ENCODE data around the gene N4BP3. TPM values are rescaled to one million over a fixed set of nuclear protein-coding genes. Genes with fewer than 3 reads are reported as not detected.

The N4BP3 gene
- total and polyA plus RNA-seq, 2 experiments from 2014 or later = 9.8 to 58.2 TPM

DNA sequence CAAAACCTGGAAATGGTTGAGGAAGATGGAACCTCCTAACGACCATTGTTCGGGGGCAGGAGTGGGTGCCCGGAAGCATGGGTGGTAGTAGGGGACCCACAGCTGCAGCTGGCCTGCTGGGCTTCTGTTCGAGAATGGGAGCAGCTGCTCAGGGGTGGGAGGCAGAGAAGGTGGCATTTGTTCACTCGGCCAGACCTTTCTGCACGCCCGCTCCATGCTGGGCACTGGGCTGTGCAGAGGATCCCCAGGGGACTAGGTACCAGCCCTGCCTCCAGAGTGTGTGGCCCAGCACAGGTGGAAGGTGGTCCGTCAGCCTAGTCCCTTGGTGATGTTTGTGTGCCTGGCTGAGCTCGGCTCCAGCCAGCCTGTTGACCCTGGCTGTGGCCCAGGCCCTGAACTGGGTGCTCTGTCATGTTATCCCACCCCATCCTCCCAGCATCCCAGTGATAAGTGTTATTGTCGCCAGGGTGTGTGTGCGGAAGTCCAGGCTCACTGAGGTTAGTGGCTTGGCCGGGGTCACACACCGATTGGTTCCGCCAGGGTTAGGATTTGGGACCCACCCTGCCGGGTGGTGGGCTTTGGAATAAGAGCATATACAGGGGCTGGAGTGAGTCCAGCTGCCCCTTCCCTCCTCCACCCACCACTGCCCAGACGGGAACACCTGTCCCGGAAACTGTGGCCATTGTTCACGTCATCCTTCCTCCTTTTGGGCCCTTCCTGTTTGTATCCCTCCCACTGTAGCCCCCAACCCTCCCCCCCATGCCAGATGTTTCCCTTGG lies 4.8 kb downstream of the N4BP3 start:
- H3K9me2 ChIP-seq (ENCODE audit: insufficient read depth) = no peaks in the 10 kb centered on the region
- H3K27ac Mint-ChIP-seq = no peak overlapping the region
- H3K27me3 ChIP-seq (ENCODE audit: insufficient read depth) = no peaks in the 10 kb centered on the region

More for the DNA sequence above, 4.8 kb downstream of the N4BP3 start:
- ATAC-seq = no peak
- Histone ChIP-seq H3K36me3 (ENCODE audit: insufficient read depth) (peaks cover 8% of the 10 kb centered on the region), H3F3A (replicated peaks; ENCODE audit: low read depth) (peaks cover 21% of the 10 kb centered on the region), H3K4me3 (no peak overlapping the region), H3K27ac (ENCODE audit: low read depth) (peak overlapping the region; percentile 76; the same call in 1 of the 2 replicates), H3K4me2 (peak overlapping the region; percentile 32; the same call in 1 of the 2 replicates), H2AFZ (no peak overlapping the region), H3K79me2 (replicated peaks; ENCODE audit: insufficient read depth) (peaks cover 69% of the 10 kb centered on the region), H4K20me1 (replicated peaks; ENCODE audit: insufficient read depth) (no peaks in the 10 kb centered on the region; the same call in 1 of the 2 replicates), H3K4me1 (ENCODE audit: insufficient read depth) (peaks cover 43% of the 10 kb centered on the region)
- no peaks in the 10 kb centered on the region; the same call in 2 of the 3 replicates for H3K9me3 Mint-ChIP-seq
- H3K4me3 Mint-ChIP-seq = no peak overlapping the region
- peaks cover 22% of the 10 kb centered on the region for H3K27me3 Mint-ChIP-seq (ENCODE audit: insufficient read depth, low read depth, poor library complexity)
- TF ChIP-seq NANOG (IDR thresholded peaks at IDR 0.05; ENCODE audit: borderline replicate concordance) = no peak
- TF ChIP-seq STAT1 (IDR thresholded peaks at IDR 0.05; ENCODE audit: unreplicated experiment) = no peak
- TF ChIP-seq, protein P1, sequence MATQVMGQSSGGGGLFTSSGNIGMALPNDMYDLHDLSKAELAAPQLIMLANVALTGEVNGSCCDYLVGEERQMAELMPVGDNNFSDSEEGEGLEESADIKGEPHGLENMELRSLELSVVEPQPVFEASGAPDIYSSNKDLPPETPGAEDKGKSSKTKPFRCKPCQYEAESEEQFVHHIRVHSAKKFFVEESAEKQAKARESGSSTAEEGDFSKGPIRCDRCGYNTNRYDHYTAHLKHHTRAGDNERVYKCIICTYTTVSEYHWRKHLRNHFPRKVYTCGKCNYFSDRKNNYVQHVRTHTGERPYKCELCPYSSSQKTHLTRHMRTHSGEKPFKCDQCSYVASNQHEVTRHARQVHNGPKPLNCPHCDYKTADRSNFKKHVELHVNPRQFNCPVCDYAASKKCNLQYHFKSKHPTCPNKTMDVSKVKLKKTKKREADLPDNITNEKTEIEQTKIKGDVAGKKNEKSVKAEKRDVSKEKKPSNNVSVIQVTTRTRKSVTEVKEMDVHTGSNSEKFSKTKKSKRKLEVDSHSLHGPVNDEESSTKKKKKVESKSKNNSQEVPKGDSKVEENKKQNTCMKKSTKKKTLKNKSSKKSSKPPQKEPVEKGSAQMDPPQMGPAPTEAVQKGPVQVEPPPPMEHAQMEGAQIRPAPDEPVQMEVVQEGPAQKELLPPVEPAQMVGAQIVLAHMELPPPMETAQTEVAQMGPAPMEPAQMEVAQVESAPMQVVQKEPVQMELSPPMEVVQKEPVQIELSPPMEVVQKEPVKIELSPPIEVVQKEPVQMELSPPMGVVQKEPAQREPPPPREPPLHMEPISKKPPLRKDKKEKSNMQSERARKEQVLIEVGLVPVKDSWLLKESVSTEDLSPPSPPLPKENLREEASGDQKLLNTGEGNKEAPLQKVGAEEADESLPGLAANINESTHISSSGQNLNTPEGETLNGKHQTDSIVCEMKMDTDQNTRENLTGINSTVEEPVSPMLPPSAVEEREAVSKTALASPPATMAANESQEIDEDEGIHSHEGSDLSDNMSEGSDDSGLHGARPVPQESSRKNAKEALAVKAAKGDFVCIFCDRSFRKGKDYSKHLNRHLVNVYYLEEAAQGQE (IDR thresholded peaks at IDR 0.05; ENCODE audit: unreplicated experiment) = no peak
- no peak for TF ChIP-seq JUNB (IDR thresholded peaks at IDR 0.05; ENCODE audit: unreplicated experiment)
- TF ChIP-seq, protein P2, sequence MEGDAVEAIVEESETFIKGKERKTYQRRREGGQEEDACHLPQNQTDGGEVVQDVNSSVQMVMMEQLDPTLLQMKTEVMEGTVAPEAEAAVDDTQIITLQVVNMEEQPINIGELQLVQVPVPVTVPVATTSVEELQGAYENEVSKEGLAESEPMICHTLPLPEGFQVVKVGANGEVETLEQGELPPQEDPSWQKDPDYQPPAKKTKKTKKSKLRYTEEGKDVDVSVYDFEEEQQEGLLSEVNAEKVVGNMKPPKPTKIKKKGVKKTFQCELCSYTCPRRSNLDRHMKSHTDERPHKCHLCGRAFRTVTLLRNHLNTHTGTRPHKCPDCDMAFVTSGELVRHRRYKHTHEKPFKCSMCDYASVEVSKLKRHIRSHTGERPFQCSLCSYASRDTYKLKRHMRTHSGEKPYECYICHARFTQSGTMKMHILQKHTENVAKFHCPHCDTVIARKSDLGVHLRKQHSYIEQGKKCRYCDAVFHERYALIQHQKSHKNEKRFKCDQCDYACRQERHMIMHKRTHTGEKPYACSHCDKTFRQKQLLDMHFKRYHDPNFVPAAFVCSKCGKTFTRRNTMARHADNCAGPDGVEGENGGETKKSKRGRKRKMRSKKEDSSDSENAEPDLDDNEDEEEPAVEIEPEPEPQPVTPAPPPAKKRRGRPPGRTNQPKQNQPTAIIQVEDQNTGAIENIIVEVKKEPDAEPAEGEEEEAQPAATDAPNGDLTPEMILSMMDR (conservative IDR thresholded peaks at IDR 0.05; ENCODE audit: low read depth in 2 of 2) = no peak
- TF ChIP-seq POLR2AphosphoS5 (IDR thresholded peaks at IDR 0.05; ENCODE audit: low read depth) = no peak; the same call in 1 of the 2 replicates
- TF ChIP-seq EZH2 (IDR thresholded peaks at IDR 0.05; ENCODE audit: low read depth, unreplicated experiment) = no peak
- TF ChIP-seq, protein P3, sequence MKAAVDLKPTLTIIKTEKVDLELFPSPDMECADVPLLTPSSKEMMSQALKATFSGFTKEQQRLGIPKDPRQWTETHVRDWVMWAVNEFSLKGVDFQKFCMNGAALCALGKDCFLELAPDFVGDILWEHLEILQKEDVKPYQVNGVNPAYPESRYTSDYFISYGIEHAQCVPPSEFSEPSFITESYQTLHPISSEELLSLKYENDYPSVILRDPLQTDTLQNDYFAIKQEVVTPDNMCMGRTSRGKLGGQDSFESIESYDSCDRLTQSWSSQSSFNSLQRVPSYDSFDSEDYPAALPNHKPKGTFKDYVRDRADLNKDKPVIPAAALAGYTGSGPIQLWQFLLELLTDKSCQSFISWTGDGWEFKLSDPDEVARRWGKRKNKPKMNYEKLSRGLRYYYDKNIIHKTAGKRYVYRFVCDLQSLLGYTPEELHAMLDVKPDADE (IDR thresholded peaks at IDR 0.05) = no peak
- TF ChIP-seq, protein P4, sequence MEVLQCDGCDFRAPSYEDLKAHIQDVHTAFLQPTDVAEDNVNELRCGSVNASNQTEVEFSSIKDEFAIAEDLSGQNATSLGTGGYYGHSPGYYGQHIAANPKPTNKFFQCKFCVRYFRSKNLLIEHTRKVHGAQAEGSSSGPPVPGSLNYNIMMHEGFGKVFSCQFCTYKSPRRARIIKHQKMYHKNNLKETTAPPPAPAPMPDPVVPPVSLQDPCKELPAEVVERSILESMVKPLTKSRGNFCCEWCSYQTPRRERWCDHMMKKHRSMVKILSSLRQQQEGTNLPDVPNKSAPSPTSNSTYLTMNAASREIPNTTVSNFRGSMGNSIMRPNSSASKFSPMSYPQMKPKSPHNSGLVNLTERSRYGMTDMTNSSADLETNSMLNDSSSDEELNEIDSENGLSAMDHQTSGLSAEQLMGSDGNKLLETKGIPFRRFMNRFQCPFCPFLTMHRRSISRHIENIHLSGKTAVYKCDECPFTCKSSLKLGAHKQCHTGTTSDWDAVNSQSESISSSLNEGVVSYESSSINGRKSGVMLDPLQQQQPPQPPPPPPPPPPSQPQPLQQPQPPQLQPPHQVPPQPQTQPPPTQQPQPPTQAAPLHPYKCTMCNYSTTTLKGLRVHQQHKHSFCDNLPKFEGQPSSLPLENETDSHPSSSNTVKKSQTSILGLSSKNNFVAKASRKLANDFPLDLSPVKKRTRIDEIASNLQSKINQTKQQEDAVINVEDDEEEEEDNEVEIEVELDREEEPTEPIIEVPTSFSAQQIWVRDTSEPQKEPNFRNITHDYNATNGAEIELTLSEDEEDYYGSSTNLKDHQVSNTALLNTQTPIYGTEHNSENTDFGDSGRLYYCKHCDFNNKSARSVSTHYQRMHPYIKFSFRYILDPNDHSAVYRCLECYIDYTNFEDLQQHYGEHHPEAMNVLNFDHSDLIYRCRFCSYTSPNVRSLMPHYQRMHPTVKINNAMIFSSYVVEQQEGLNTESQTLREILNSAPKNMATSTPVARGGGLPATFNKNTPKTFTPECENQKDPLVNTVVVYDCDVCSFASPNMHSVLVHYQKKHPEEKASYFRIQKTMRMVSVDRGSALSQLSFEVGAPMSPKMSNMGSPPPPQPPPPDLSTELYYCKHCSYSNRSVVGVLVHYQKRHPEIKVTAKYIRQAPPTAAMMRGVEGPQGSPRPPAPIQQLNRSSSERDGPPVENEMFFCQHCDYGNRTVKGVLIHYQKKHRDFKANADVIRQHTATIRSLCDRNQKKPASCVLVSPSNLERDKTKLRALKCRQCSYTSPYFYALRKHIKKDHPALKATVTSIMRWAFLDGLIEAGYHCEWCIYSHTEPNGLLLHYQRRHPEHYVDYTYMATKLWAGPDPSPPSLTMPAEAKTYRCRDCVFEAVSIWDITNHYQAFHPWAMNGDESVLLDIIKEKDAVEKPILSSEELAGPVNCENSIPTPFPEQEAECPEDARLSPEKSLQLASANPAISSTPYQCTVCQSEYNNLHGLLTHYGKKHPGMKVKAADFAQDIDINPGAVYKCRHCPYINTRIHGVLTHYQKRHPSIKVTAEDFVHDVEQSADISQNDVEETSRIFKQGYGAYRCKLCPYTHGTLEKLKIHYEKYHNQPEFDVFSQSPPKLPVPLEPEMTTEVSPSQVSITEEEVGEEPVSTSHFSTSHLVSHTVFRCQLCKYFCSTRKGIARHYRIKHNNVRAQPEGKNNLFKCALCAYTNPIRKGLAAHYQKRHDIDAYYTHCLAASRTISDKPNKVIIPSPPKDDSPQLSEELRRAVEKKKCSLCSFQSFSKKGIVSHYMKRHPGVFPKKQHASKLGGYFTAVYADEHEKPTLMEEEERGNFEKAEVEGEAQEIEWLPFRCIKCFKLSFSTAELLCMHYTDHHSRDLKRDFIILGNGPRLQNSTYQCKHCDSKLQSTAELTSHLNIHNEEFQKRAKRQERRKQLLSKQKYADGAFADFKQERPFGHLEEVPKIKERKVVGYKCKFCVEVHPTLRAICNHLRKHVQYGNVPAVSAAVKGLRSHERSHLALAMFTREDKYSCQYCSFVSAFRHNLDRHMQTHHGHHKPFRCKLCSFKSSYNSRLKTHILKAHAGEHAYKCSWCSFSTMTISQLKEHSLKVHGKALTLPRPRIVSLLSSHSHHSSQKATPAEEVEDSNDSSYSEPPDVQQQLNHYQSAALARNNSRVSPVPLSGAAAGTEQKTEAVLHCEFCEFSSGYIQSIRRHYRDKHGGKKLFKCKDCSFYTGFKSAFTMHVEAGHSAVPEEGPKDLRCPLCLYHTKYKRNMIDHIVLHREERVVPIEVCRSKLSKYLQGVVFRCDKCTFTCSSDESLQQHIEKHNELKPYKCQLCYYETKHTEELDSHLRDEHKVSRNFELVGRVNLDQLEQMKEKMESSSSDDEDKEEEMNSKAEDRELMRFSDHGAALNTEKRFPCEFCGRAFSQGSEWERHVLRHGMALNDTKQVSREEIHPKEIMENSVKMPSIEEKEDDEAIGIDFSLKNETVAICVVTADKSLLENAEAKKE (CRISPR knock-in tag; IDR thresholded peaks at IDR 0.05) = no peak
- TF ChIP-seq ZNF331 (CRISPR knock-in tag; IDR thresholded peaks at IDR 0.05; ENCODE audit: low read depth) = no peak
- TF ChIP-seq ZNF114 (CRISPR knock-in tag; IDR thresholded peaks at IDR 0.05) = no peak
- TF ChIP-seq CREB1 (CRISPR knock-in tag; IDR thresholded peaks at IDR 0.05; ENCODE audit: low read depth) = no peak
- peaks cover 51% of the 10 kb centered on the region for H3K4me1 Mint-ChIP-seq
- no peak for DNase-seq (ENCODE audit: low spot score)
- H3K36me3 Mint-ChIP-seq (ENCODE audit: low read depth) = peaks cover 35% of the 10 kb centered on the region
